ENCODE data around the gene AKAP5.

GRCh38 chr14:64465831-64466554, 694 bp downstream of the AKAP5 start:
- TF ChIP-seq CTCF (conservative IDR thresholded peaks at IDR 0.05; ENCODE audit: low read depth in 2 of 2) (peak; percentile 14 to 30; a peak in 1 of 4 replicates), EZH2 (IDR thresholded peaks at IDR 0.05; ENCODE audit: low read depth, unreplicated experiment) (no peak), EZH2phosphoT487 (IDR thresholded peaks at IDR 0.05; ENCODE audit: unreplicated experiment) (no peak), POLR2AphosphoS5 (IDR thresholded peaks at IDR 0.05; ENCODE audit: low read depth) (no peak), JUNB (IDR thresholded peaks at IDR 0.05; ENCODE audit: unreplicated experiment) (no peak), ZNF331 (CRISPR knock-in tag; IDR thresholded peaks at IDR 0.05; ENCODE audit: low read depth) (no peak), REST (IDR thresholded peaks at IDR 0.05; ENCODE audit: unreplicated experiment) (no peak), ZNF114 (CRISPR knock-in tag; IDR thresholded peaks at IDR 0.05) (no peak), NANOG (IDR thresholded peaks at IDR 0.05; ENCODE audit: borderline replicate concordance) (no peak), CREB1 (CRISPR knock-in tag; IDR thresholded peaks at IDR 0.05; ENCODE audit: low read depth) (no peak)
